MM.1S (cell line): ENCODE data around the gene MISP3.

Source experiments
- EZH2 ChIP-seq: fragments of 300-600 bp; sonication (generic); optimal IDR thresholded peaks from 2 replicates; pipeline ENCODE3; 2017; ENCODE audit warnings: low read depth, mild to moderate bottlenecking, antibody characterized with exemption, low read length, mixed read lengths
- TF ChIP-seq, protein P1 (sequence below): fragments of 300-600 bp; sonication (generic); IDR thresholded peaks from 2 replicates; pipeline ENCODE4 v1.5.1; 2016; ENCODE audit warnings: antibody characterized with exemption, low read length, mixed read lengths

DNA sequence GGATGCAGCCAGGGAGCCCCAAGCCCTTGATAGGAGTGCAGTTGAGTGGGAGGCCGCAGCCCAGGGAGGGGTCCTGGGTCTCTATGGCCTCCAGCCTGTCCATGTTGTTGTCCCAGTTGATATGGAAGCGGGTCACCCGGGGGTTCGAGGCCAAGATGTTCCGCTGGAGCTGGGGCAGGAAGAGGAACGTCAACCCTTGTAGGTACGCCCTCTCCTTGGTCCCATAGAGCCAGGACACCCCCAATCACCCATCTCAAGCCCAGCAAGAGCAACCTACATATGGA is 47.9 kb downstream of the MISP3 start:
- TF ChIP-seq, protein P1, sequence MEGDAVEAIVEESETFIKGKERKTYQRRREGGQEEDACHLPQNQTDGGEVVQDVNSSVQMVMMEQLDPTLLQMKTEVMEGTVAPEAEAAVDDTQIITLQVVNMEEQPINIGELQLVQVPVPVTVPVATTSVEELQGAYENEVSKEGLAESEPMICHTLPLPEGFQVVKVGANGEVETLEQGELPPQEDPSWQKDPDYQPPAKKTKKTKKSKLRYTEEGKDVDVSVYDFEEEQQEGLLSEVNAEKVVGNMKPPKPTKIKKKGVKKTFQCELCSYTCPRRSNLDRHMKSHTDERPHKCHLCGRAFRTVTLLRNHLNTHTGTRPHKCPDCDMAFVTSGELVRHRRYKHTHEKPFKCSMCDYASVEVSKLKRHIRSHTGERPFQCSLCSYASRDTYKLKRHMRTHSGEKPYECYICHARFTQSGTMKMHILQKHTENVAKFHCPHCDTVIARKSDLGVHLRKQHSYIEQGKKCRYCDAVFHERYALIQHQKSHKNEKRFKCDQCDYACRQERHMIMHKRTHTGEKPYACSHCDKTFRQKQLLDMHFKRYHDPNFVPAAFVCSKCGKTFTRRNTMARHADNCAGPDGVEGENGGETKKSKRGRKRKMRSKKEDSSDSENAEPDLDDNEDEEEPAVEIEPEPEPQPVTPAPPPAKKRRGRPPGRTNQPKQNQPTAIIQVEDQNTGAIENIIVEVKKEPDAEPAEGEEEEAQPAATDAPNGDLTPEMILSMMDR, result no peak
- TF ChIP-seq EZH2, result no peak
